SH-SY5Y (cell line): ENCODE data around the gene ITGA7.

ENCODE experiments used
- GATA2 ChIP-seq: IDR thresholded peaks from 2 replicates; pipeline ENCODE4 v1.6.1; 2011; ENCODE audit warnings: mild to moderate bottlenecking, low read depth, low read length
- GATA3 ChIP-seq: IDR thresholded peaks from 2 replicates; pipeline ENCODE4 v1.6.1; 2011; ENCODE audit warnings: low read depth, mild to moderate bottlenecking, low read length, moderate library complexity

- TF ChIP-seq GATA2 (no peak), GATA3 (no peak)
Measured at GRCh38 chr12:55741931-55742680, 34.4 kb upstream of the ITGA7 start.
